ENCODE measurements around the gene PDZD2.

PDZD2 gene

DNA sequence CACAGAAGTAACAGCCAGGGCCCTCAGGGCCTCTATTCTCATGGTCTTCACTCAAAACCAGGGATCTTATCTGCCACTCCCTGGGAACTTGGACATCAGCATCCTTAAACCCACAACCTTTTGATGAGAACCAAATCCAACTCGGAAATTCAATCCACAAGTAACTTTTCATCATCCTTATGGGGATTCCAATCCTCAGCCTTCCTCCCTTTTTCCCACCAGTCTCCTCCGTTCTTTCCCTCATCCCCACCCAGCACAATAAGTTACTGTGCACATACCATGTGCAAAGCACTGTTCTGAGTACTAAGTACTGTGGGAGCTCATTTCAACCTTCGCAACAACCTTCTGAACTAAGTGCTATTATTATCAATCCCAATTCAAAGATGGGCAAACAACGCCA lies 518.1 kb downstream of the PDZD2 start:
- DNase-seq, result no peak

DNA sequence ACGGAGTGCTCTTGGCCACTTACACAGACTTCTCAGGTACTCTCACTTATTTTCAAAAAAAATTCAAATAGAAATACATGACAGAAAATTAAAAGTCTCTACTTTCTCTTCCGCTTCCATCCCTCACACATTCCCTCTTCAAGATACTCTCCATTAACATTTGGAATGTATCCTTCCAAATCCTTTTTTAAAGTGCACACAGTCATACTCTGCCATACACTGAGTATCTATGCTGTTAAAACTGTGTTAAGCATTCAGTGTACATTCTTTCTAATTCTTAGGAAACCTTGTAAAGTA lies 519.7 kb downstream of the PDZD2 start:
- no peak for DNase-seq

DNA sequence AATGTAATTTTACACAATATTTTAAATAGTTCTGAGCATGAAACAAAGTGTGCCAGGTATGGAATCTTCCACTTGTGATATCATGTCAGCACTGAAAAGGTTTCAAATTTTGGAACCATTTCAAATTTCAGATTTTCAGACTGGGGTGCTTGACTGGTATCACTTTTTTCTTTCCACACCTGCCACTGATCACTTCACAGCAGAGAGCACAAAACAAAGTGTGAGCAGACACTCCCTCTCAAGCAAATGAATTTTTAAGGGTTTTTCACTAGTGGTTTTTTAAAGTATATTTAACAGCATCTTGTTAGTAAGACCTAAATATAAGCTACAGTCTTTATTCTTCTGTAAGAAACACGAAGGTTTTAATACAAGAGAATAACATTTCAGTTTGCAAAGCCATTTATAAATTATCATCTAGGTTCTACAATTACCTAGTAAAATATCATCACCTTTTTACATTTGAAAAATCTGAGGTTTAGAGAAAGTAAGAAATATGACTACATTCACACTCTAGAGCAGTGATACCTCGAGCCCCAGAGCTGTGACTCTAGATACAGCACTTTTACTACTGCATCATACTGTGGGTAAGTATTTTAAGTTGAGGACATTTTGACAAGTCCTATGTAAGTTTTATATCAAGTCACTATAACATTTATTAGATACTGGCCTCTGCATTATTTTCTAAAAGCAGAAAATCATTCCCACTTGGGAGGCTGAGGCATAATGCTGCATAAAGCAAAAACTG lies 520.6 kb downstream of the PDZD2 start:
- DNase-seq, result no peak

DNA sequence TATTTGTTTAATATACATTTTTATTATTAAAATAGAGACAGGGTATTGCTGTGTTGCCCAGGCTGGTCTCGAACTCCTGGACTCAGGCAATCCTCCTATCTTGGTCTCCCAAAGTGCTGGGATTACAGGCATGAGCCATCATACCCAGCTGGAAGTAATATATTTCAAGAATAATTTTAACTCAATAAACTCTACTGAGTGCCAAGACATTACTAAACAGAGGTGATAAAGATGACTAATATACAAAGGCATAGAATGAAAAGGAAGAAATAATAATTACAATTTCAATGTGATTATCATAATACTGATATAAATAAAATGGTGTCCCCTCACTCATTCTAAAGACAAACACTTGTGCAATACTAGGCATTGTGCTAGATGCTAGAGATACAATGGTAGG lies 521.3 kb downstream of the PDZD2 start:
- no peak for DNase-seq

Data from T1000 (cell line).